HG03432 (cell line): ENCODE measurements around the gene TSPOAP1.

Experiments
- ATAC-seq: cut with Tn5 transposase; IDR thresholded peaks from one replicate; pipeline ENCODE4 v1.9.1; 2021; ENCODE audit warnings: mild to moderate bottlenecking, moderate library complexity; ENCODE audit not compliant: unreplicated experiment

TSPOAP1 gene

DNA sequence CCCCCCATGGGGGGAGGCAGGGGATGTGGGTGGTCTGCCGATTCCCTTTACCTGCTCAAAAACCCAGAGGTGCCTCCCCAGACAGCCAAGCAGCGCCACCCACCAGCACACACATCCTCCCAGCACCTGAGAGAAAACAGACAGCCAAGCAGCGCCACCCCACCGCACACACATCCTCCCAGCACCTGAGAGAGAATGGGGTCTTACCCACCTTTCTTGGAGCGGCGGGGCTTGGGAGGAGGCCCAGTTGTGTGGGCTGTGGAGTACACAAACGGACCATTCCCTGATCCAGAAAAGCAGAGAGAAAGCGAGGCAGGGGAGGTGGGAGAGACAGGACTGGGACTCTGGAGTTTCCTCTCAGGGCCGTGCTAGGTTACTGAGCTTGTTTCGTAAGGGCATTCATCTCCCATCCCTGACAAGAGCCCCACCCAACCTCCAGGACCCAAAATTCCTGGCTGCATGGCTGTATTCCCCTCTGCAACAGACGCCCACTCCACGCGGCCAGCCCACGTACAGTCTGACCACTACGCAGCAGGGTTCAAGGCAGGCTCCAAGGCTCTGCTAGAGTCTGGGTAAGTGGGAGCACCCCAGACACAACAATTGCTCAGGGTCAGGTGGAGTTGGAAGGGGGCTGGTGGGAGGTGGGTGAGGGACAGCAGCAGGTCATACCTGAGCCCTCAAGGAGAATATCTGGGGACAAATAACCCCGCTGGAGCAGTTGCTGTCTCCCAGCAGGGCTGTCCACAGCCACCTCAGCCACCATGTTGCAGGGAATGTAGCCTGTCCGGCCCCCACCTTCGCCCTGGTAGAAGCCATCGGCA, 22.3 kb downstream of the TSPOAP1 start:
- ATAC-seq = no peak

DNA sequence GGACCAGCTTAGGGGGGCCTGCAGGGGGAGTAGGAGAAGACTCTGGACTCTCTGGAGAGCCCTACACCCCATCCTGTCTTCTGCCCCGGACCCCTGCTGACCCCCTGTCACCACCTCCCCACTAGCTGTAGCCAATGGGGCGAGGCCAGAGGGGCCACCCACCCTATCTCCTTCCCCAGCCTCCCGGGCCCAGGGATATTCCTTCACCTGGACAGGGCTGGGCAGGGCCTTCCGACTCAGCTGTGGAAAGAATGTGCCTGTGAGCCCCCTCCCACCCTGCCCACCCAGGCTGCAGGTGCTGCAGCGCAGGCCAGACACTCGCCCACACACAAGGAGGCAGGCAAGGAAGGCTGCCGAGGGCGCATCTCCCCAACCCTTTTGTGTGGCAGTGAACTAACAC, 23.0 kb downstream of the TSPOAP1 start:
- no peak for ATAC-seq

DNA sequence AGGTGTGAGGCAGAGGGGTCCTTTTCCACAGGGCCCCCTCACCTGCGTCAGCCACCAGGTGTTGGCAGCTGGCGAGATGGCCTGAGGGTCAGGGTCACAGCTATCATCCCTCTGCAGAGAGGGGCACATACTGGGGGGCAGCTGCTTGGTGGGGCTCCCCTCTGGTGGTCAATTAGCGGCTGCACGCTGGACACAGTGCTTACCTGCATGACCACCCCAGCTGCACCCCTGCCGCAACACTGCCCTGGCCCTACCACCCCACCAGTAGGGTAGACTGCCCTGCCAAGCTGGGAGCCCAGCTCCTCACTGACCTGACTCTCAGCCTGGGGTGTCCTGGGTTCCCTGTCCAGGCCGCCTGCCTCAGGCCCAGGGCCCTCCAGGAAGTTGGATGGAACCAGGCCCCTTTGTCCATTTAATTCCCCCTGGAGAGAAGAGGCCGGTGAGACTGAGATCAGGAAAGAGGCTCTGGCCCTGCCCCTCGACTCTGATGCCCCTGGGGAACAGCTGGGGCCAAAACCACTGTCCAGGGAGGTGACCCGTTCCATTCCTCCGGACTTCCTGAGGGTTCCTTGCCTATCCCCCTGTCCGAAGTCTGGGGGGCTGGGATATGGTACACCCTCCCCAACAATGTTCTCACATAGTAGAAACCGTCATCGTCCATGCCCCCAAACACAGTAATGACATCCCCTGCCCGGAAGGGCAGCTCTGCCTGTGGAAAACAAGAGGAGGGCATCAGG, 23.7 kb downstream of the TSPOAP1 start:
- no peak for ATAC-seq

DNA sequence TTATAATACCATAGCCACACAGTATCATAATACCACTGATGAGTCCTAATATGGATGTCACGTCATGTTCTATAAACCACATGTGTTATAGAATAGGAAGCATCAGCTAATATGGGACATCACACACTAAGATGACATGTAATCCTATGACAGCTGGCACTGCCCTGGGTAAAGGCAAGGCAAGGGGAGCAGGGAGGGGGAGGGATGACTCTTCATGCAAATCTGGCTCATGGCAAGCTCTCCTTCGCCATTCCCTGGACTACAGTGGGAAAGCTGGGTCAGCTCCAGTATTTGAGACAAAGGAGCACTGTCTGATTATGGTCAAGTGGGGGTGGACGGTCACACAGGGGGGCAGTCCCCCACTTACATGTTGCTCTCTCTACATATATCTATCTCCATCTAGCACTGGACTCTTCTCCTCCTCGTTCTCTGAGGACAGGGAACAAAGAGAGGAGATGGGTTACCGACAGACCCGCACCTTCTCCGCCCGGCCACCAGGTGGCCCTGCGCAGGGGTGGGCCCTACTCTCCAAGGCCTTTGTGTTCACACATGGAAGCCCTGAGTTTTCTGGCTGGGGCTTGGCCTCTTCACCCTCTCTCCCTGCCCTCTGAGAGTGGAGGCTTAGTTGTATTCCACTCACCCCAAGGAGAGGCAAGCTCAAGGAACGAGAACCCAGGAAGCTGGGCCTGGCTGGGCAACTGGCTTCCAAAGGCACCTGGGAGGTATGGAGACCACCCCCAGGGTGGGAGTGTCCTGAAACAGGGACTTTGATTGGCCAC, 24.4 kb downstream of the TSPOAP1 start:
- no peak for ATAC-seq

DNA sequence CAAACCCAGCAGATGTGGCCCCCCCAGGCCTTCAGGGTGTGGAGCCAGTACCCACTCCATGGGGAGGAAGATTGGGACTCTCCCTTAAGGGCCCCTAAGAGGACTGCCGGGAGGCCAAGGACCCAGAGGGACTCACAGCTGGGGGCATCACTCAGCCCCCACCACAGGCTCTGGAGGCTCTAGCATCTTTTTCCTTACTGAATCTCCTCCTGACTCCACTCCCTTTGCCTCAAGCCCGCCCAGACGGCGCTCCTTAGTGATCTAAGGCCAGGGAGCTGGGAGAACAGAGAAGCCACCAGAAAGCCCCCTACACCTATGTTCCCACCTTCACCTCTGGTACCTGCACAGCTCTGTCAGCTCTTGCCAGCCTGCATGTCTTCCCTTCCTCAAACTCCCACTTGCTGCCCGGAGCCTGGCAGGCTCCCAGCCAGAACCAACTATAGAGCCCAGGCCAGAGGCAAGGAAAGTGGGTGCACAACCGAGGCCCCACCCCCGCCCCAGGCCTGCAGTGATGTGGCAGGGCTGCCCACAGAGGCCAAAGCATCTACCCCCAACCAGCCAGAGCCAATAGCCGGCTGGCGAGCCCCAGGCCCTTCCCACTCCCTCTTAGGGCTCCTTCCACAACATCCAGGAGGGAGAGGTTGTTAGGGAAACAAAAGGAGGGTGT, 25.5 kb downstream of the TSPOAP1 start:
- ATAC-seq = no peak

DNA sequence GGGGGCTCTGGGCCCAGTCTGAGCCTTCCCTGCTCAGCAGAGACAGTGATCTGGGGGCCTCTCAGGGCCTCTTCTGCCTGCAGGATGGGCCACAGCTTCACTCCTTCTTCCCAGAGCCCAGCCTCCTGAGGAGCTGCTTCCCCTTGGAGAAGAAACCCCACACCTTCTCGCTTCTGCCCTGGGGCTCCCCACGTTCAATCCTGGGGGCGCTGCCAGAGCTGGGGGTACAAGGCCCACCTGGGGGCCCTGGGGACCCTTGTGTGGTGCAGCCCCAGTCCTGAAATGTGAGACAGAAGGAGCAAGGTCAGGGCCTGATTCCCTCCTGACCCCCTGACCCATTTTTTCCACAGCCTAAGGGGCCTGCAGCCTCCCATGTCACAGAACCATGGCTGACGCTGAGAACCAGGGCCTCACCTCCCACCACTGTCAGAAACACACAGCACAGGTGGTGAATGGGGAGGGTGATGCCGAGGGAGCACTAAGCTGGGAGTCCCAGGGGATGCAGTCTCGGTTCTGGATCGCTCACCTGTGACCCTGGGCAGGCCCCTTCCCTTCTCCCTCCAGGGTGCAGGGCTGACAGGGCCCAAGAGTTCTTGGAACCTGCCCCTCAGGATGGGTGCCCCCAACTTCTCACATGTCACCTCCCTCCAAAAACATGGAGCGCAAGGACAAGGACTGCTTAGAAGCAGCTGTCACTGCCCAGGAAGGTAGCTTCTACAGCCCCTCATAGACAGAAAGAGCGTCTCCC, 26.2 kb downstream of the TSPOAP1 start:
- no peak for ATAC-seq

DNA sequence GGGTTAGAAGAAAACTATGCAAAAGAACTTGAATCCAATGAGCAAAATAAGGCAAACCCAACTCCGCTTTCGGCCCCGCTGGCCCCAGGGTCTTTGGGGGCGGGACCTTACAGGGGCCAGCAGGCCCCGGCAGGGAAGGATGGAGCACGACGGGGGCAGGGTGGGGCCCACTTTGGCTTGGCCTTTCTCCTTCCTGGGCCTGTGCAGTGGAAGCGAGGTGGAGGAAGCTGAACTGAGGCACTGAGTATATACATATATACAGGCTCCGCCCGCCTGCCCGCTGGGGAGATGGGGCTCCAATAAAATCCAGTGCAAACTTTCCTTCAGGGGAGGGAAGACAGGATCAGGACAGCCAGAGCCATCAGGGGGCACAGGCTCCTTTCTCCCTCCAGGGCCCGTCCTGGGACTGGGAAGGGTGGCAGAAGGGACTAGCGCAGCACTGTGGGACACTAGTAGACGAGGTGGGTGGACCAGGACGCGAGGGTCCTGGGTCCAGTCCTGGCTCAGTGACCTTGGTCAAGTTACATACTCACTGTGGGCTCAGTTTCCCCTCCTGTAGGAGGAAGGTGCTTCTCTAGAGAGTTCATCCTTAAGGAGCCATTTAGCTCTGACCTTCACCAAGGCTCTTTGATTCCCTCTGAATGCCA, 27.0 kb downstream of the TSPOAP1 start:
- no peak for ATAC-seq

DNA sequence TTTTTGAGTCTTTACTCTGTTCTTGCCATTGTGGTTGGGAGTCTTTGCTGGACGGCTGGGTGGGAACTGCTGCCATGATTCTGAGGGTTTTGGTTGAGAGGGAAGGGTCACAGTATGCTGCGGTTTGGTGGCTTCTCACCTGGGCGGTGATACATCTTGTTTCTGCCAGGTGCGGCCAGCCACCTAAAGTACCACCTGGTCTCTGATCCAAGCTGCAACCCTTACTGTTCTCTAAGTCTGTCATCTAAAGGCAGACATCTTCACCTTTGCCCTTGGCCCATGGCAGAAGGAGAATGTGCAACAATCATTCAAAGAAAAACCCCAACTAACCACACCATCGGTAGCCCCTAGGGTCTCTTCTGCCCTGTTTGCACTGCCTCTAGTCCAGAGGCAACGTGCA, 28.3 kb downstream of the TSPOAP1 start:
- ATAC-seq = no peak

DNA sequence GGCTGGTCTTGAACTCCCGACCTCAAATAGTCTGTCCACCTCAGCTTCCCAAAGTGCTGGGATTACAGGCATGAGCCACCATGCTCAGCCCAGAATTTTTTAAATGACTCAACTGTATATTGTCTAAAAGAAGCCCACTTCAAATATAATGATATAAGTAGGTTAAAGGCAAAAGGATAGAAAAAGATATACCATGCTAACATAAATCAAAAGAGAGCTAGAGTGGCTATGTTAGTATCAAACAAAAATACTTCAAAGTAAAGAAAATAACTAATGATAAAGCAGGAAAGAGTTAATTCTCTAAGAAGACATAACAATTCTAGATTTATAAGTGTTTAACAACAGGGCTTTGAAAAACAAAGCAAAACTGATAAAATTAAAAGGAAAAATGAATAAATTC, 34.6 kb downstream of the TSPOAP1 start:
- no peak for ATAC-seq

DNA sequence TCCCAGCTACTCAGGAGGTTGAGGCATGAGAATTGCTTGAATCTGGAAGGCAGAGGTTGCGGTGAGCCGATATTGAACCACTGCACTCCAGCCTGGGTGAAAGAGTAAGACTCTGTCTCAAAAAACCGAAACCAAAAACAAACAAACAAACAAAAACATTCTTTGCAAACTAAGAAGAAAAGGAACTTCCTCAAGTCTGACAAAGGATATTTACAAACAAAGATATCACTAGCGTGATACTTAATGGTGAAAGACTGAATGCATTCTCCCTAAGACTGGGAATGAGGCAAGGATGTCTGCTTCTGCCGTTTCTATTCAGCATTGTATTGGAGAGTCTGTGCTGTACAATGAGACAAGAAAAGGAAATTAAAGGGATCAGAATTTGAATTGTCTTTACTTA, 37.3 kb downstream of the TSPOAP1 start:
- ATAC-seq = no peak

DNA sequence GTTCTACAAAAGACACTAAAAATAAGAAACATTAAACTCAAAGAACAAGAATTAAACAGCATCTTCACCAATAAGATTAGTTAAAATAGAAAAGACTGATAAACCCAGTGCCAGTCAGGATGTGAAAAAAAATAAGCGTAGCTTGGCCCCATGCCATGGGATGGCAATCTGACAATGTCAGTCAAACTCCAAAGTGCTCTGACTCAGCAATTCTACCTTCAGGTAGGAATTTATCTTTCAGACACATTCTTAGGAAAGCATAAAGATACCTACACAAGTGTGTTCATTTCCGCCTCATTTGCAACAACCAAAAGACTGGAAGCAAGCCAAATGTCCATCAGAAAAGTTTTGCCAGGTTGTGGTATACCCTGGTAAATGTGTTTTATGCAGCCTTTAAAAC, 38.7 kb downstream of the TSPOAP1 start:
- ATAC-seq = no peak

DNA sequence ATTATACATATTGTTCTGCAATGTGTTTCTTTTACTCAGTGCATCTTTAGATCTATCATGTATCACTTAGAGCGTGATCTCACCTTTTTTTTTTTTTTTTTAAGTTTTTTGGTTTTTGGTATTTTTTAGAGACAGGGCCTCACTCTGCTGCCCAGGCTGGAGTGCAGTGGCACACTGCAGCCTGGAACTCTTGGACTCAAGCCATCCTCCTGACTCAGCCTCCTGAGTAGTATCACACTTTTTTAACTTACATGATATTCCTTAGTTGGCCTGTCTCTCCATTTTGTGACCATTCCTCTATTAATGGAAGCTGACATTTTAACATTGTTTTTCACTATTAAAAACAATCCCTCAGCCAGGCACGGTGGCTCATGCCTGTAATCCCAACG, 43.2 kb downstream of the TSPOAP1 start:
- ATAC-seq = no peak

DNA sequence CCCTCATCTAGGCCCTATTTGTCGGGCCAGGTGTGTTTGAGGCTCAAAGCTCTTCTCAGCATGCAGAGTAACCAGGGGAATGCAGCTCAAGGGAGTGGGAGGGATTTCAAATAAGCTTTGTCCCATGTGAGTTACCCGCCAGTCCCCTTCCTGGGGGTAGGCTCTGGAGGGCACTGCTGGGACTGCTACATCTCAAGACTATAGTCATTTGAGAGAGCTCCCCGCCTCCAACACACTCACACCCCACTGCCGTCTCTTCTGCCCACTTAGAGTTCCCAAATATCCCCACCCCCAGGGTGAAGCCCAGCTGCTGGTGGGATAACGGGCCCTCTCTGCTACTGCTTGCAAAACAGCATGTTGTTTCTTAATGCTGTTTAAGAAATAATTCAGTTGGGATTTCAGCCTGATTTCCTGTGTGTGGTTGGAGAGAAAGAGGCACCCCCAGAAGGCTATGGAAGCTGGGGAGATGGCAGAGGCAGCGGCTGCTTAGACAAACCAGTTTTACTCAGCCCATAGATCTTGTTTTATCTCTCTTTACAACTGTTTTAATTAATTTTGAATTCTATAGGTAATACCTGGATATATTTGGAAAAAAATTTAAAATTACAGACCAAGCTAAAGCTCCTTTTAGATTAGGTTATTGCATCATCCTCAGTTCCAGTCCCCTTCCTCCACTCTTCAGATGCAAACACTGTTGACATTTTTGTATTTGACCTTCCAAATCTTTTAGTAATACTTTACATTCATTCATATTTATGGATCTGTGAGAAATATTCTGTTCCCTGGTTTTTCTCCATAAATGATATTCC, 43.8 kb downstream of the TSPOAP1 start:
- ATAC-seq = no peak

DNA sequence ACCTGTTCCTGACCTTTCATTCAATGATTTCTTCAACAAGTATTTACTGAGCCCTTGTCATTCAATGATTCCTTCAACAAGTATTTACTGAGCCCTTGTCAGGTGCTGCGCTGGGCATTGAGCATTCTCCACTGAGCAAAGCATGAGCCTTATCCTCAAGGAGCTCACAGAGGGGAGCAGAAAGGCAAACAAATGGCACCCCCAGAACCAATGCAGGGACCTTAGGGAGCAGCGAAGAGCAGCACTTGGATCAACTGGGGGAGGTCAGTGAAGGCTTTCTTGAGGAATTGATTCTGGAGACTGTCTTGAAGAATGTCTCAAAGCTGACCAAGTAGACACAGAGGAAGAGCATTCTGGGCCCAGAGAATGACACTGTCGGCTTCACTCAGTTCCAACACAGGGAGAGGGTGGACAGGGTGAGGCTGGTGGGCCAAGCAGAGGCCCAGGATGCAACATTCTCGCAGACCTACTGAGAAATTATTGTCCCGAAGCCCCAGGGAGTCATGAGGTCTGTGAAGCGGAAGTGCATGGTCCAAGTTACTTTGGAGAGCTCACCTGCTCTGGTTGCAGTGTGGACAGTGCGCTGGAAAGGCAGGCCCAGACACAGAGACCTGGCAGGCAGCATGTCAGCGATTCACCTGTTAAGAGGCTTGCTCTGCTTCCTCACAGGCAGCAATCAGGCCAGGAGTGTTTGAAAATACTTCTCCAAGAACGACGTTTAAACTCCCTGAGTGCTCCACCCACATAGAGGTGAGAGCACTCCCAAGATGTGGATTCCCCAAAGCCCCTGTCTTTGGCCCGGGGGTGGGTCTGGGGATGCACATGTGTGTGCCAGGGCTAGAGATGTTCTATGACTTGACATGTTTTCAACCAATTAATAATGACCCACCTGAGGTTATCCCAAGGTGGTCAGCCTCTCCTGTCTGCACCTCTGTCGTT, 44.7 kb downstream of the TSPOAP1 start:
- ATAC-seq = no peak

DNA sequence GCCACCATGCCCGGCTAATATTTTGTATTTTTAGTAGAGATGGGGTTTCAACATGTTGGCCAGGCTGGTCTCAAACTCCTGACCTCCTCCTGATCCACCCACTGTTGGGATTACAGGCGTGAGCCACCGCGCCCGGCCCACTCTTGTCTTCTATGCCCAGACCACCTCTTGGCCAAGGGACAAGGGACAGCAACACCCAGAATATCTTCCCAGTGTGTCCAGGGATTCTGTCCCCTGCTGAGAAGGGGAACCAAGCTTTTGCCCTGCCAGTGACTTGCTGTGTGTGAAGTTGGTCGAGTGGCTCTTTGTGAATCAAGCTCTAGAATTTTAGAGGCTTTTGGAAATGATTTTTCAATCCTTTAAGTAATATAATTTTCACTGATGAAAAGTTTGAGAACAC, 46.2 kb downstream of the TSPOAP1 start:
- ATAC-seq = no peak

DNA sequence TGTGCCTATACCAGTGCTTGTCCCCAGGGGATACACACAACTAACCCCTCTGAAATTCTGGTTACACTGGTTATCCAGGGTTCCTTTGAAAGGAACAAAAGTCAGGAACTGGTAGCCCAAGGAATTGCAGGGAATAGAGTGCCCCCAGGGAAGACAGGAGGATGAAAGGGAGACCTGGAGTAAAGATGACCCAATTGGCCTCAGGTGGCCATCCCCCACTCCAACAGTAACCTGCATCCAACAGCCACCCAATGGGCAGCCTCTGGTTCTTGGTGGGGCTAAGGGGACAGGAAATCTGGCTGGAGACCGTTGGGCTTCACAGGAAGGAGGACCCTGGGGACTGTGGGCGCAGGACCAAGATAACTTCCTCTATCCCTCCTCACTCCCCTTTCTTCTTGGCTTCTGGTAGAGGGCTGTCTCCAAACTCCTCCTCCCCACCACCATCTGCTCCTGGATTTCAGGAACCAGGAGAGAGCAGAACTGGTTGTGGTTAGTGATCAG, 47.0 kb downstream of the TSPOAP1 start:
- ATAC-seq = no peak

DNA sequence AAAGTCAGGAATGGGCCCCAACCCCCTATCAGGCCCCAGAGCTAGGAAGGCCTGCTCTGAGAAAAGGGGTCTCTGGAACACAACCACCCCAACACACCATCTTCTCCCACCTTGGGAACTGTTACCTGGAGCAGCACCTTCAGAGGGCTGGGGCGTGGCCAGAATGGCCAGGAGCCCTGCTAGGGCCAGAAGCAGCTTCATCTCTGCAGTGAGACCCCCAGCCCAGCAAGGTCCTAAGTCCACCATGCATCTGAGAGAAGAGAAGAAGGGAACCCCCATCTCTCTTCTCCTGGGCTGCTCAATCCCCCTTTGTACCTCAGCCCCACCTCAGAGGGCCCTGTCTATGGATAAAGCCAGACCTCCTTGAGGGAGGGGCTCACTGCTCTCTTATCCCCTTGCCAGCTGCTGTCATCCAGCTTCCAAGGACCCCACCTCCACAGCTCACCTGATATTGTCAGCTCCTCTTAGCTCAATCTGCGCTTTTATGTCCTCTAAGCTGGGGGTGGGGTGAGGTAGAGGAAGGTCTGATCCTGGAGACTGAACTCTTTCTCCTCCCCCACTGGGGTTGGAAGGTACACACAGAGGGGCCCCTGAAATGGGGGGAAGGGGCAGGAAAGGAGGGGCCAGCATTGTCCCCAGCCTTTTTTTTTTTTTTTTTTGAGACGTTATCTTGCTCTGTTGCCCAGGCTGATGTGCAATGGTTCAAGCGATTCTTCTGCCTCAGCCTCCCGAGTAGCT, 47.9 kb downstream of the TSPOAP1 start, which contains the start of gene MPO:
TSS of gene MPO (minus strand) at position 456 of the 738 bp plus-strand sequence. CDS start at position 279, 177 bp downstream.
- no peak for ATAC-seq
